Measurements from ENCODE around the gene PES1. TPM values are rescaled to one million over a fixed set of nuclear protein-coding genes. Genes with fewer than 3 reads are reported as not detected.
"Not testable (repeated sequence)": the region's sequence is repeated elsewhere in the genome, so short reads cannot be mapped to it uniquely, and the experiment has no call there.

The PES1 gene
- total RNA-seq, 4 donors from 2014 or later, result 46.7 to 59.9 (median 53.1) TPM

GRCh38 chr22:30626413-30626812 is 34.7 kb upstream of the PES1 start:
- DNase-seq (ENCODE audit: low spot score in 2 of 2), result no peak
- Histone ChIP-seq H3K9me3 (no peaks in the 10 kb centered on the region), H3K36me3 (no peaks in the 10 kb centered on the region), H3K27ac (no peak overlapping the region), H3K4me1 (no peaks in the 10 kb centered on the region), H3K4me3 (no peak overlapping the region), H3K27me3 (no peaks in the 10 kb centered on the region)
- 88% methylated on average over 5 of the region's 5 CpGs for WGBS
- TF ChIP-seq POLR2A (IDR thresholded peaks at IDR 0.05), result no peak
- no peak for TF ChIP-seq CTCF (IDR thresholded peaks at IDR 0.05)
- no peak for TF ChIP-seq EP300 (IDR thresholded peaks at IDR 0.05)
- no peak for TF ChIP-seq POLR2AphosphoS5 (IDR thresholded peaks at IDR 0.05)

GRCh38 chr22:30619909-30620308 is 28.2 kb upstream of the PES1 start:
- not testable (repeated sequence) for H3K9me3 ChIP-seq; H3K4me1 ChIP-seq; H3K27me3 ChIP-seq; DNase-seq (ENCODE audit: low spot score in 2 of 2); H3K4me3 ChIP-seq; H3K27ac ChIP-seq
- H3K36me3 ChIP-seq, result peaks cover 31% of the 10 kb centered on the region
- 96% methylated on average over 6 of the region's 6 CpGs for WGBS

- Histone ChIP-seq H3K4me1 (no peaks in the 10 kb centered on the region), H3K4me3 (no peak overlapping the region), H3K27ac (no peak overlapping the region), H3K36me3 (peaks cover 45% of the 10 kb centered on the region), H3K9me3 (no peaks in the 10 kb centered on the region), H3K27me3 (no peaks in the 10 kb centered on the region)
- TF ChIP-seq POLR2A (IDR thresholded peaks at IDR 0.05), result no peak
- whole genome bisulfite sequencing, result 83% methylated on average over 6 of the region's 6 CpGs
- DNase-seq (ENCODE audit: low spot score in 2 of 2), result no peak
Observed at GRCh38 chr22:30617819-30618218, 26.1 kb upstream of the PES1 start.

- DNase-seq (ENCODE audit: low spot score in 2 of 2), result no peak
- Histone ChIP-seq H3K4me3 (no peak overlapping the region), H3K9me3 (no peaks in the 10 kb centered on the region), H3K36me3 (peaks cover 53% of the 10 kb centered on the region), H3K27me3 (no peaks in the 10 kb centered on the region), H3K4me1 (no peaks in the 10 kb centered on the region), H3K27ac (no peak overlapping the region)
- TF ChIP-seq CTCF (IDR thresholded peaks at IDR 0.05) (no peak), EP300 (IDR thresholded peaks at IDR 0.05) (no peak), POLR2AphosphoS5 (IDR thresholded peaks at IDR 0.05) (no peak), POLR2A (IDR thresholded peaks at IDR 0.05) (no peak)
- WGBS, result 87% methylated on average over 6 of the region's 7 CpGs
Observed at GRCh38 chr22:30615543-30615954, 23.8 kb upstream of the PES1 start.

GRCh38 chr22:30614879-30615278 is 23.2 kb upstream of the PES1 start:
- TF ChIP-seq POLR2A (IDR thresholded peaks at IDR 0.05), result no peak
- TF ChIP-seq EP300 (IDR thresholded peaks at IDR 0.05), result no peak
- no peak for TF ChIP-seq CTCF (IDR thresholded peaks at IDR 0.05)
- TF ChIP-seq POLR2AphosphoS5 (IDR thresholded peaks at IDR 0.05), result no peak
- Histone ChIP-seq H3K4me1 (peaks cover 3% of the 10 kb centered on the region), H3K27ac (no peak overlapping the region), H3K27me3 (no peaks in the 10 kb centered on the region), H3K36me3 (peaks cover 47% of the 10 kb centered on the region), H3K4me3 (no peak overlapping the region), H3K9me3 (no peaks in the 10 kb centered on the region)
- no peak for DNase-seq (ENCODE audit: low spot score in 2 of 2)

- no peak for DNase-seq (ENCODE audit: low spot score in 2 of 2)
- Histone ChIP-seq H3K27ac (no peak overlapping the region), H3K27me3 (no peaks in the 10 kb centered on the region), H3K4me1 (peaks cover 10% of the 10 kb centered on the region), H3K9me3 (no peaks in the 10 kb centered on the region), H3K36me3 (peaks cover 41% of the 10 kb centered on the region), H3K4me3 (no peak overlapping the region)
- WGBS, result 90% methylated on average over 5 of the region's 7 CpGs
- TF ChIP-seq POLR2AphosphoS5 (IDR thresholded peaks at IDR 0.05) (no peak), EP300 (IDR thresholded peaks at IDR 0.05) (no peak), POLR2A (IDR thresholded peaks at IDR 0.05) (no peak), CTCF (IDR thresholded peaks at IDR 0.05) (no peak)
Observed at GRCh38 chr22:30614268-30614667, 22.6 kb upstream of the PES1 start.
